Colonic mucosa (tissue), 4 donors: ENCODE data around the gene PCNX1. TPM values are rescaled to one million over a fixed set of nuclear protein-coding genes. Genes with fewer than 3 reads are reported as not detected.

Source experiments
- DNase-seq: peaks from one replicate; pipeline ENCODE4 v3.0.0-alpha.2; 2020
- H3K27ac ChIP-seq: fragments of 200-600 bp; one replicate; pipeline ENCODE4 v1.8.0; 2021
- H3K27me3 ChIP-seq: fragments of 200-600 bp; one replicate; pipeline ENCODE4 v1.8.0; 2021
- H3K36me3 ChIP-seq: fragments of 200-600 bp; one replicate; pipeline ENCODE4 v1.8.0; 2021
- H3K4me1 ChIP-seq: fragments of 200-600 bp; one replicate; pipeline ENCODE4 v1.8.0; 2021; ENCODE audit warnings: mild to moderate bottlenecking
- H3K4me3 ChIP-seq: fragments of 200-600 bp; one replicate; pipeline ENCODE4 v1.8.0; 2021
- H3K9ac ChIP-seq, 2 donors: one replicate each; pipeline ENCODE4 v1.7.0; 2013; ENCODE audit warnings: control low read depth in 2 of 2, low read depth in 2 of 2, low read length in 2 of 2
- H3K9me3 ChIP-seq: fragments of 200-600 bp; one replicate; pipeline ENCODE4 v1.8.0; 2021
- intact Hi-C: fragments of 100-400 bp; cut with DNase I; formaldehyde crosslinking; loops from one replicate; pipeline ENCODE4 v1.14.1; 2022
- total RNA-seq, 2 donors: library from RNA; stranded (reverse); fragmentation: NEBNext Ultra II Directional in 1 of 2; extraction: Animal tissue kit (Norgen Biotek cat#: 25700) in 1 of 2; gene quantifications; one replicate each; pipeline ENCODE4 v1.2.1, GENCODE V29; 2021
- TF ChIP-seq, protein P1 (sequence below): fragments of 200-600 bp; IDR thresholded peaks from one replicate; pipeline ENCODE4 v1.8.0; 2022; ENCODE audit warnings: antibody characterized with exemption, mild to moderate bottlenecking
- donor health status: healthy.
- donor health status: DM: no; HTN: no; CAD: no.
- donor health status: DM: no; HTN: no; CAD: no.

Gene PCNX1
- total RNA-seq, 2 donors from 2014 or later = 18.1 to 26.7 TPM

GRCh38 chr14:71130491-71131179 is 223.4 kb downstream of the PCNX1 start:
- no peak for DNase-seq
- H3K27ac ChIP-seq = no peak overlapping the region
- no peak overlapping the region for H3K4me3 ChIP-seq
- intact Hi-C loops = loop anchor here (10.0 kb wide), 1 partner anchor 194 kb away; the partner anchor contains the start of gene SIPA1L1
- H3K9ac ChIP-seq = no peak overlapping the region
- no peaks in the 10 kb centered on the region for H3K4me1 ChIP-seq
- H3K27me3 ChIP-seq = no peaks in the 10 kb centered on the region
- no peaks in the 10 kb centered on the region for H3K36me3 ChIP-seq
- H3K9me3 ChIP-seq = no peaks in the 10 kb centered on the region
- TF ChIP-seq, protein P1, sequence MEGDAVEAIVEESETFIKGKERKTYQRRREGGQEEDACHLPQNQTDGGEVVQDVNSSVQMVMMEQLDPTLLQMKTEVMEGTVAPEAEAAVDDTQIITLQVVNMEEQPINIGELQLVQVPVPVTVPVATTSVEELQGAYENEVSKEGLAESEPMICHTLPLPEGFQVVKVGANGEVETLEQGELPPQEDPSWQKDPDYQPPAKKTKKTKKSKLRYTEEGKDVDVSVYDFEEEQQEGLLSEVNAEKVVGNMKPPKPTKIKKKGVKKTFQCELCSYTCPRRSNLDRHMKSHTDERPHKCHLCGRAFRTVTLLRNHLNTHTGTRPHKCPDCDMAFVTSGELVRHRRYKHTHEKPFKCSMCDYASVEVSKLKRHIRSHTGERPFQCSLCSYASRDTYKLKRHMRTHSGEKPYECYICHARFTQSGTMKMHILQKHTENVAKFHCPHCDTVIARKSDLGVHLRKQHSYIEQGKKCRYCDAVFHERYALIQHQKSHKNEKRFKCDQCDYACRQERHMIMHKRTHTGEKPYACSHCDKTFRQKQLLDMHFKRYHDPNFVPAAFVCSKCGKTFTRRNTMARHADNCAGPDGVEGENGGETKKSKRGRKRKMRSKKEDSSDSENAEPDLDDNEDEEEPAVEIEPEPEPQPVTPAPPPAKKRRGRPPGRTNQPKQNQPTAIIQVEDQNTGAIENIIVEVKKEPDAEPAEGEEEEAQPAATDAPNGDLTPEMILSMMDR = no peak

- no peaks in the 10 kb centered on the region for H3K4me1 ChIP-seq
- H3K27ac ChIP-seq = no peak overlapping the region
- intact Hi-C loops = loop anchor here (10.0 kb wide), 1 partner anchor 192 kb away; the partner anchor contains the start of gene SIPA1L1
- no peaks in the 10 kb centered on the region for H3K36me3 ChIP-seq
- H3K4me3 ChIP-seq = no peak overlapping the region
- DNase-seq = no peak
- H3K9ac ChIP-seq = no peak overlapping the region
- TF ChIP-seq, protein P1 = no peak
- no peaks in the 10 kb centered on the region for H3K27me3 ChIP-seq
- H3K9me3 ChIP-seq = no peaks in the 10 kb centered on the region
Observed at GRCh38 chr14:71133296-71133695, 226.0 kb downstream of the PCNX1 start.

- intact Hi-C loops = loop anchor here (10.0 kb wide), 1 partner anchor 189 kb away; the partner anchor contains the start of gene SIPA1L1
- no peak overlapping the region for H3K4me3 ChIP-seq
- H3K36me3 ChIP-seq = no peaks in the 10 kb centered on the region
- no peaks in the 10 kb centered on the region for H3K4me1 ChIP-seq
- H3K9me3 ChIP-seq = no peaks in the 10 kb centered on the region
- TF ChIP-seq, protein P1 = no peak
- no peaks in the 10 kb centered on the region for H3K27me3 ChIP-seq
- DNase-seq = no peak
- no peak overlapping the region for H3K9ac ChIP-seq
- H3K27ac ChIP-seq = no peak overlapping the region
Observed at GRCh38 chr14:71135496-71135895, 228.2 kb downstream of the PCNX1 start.

- H3K27ac ChIP-seq = no peak overlapping the region
- intact Hi-C loops = loop anchor here (10.0 kb wide), 1 partner anchor 189 kb away; the partner anchor contains the start of gene SIPA1L1
- no peak for DNase-seq
- no peaks in the 10 kb centered on the region for H3K4me1 ChIP-seq
- no peaks in the 10 kb centered on the region for H3K9me3 ChIP-seq
- TF ChIP-seq, protein P1 = no peak
- H3K9ac ChIP-seq = no peak overlapping the region
- no peaks in the 10 kb centered on the region for H3K27me3 ChIP-seq
- H3K4me3 ChIP-seq = no peak overlapping the region
- H3K36me3 ChIP-seq = no peaks in the 10 kb centered on the region
Observed at GRCh38 chr14:71135911-71136310, 228.7 kb downstream of the PCNX1 start.

GRCh38 chr14:71136386-71137060 is 229.3 kb downstream of the PCNX1 start:
- H3K27ac ChIP-seq = no peak overlapping the region
- TF ChIP-seq, protein P1 = no peak
- H3K4me3 ChIP-seq = no peak overlapping the region
- no peak overlapping the region for H3K9ac ChIP-seq
- no peaks in the 10 kb centered on the region for H3K36me3 ChIP-seq
- no peaks in the 10 kb centered on the region for H3K27me3 ChIP-seq
- intact Hi-C loops = loop anchor here (10.0 kb wide), 1 partner anchor 188 kb away; the partner anchor contains the start of gene SIPA1L1
- H3K4me1 ChIP-seq = no peaks in the 10 kb centered on the region
- H3K9me3 ChIP-seq = no peaks in the 10 kb centered on the region
- no peak for DNase-seq
